GM21619 (cell line): ENCODE results near the gene MIS18A.

ENCODE experiments used
- ATAC-seq: cut with Tn5 transposase; IDR thresholded peaks from one replicate; pipeline ENCODE4 v1.9.1; 2021; ENCODE audit not compliant: unreplicated experiment

MIS18A gene

GRCh38 chr21:32256873-32257620 lies 21.8 kb downstream of the MIS18A start:
- ATAC-seq, result no peak

GRCh38 chr21:32256251-32256650 lies 22.6 kb downstream of the MIS18A start:
- ATAC-seq, result no peak

- ATAC-seq, result no peak
Observed at GRCh38 chr21:32253215-32253641, 25.6 kb downstream of the MIS18A start.

GRCh38 chr21:32252136-32252535 lies 26.7 kb downstream of the MIS18A start:
- no peak for ATAC-seq

GRCh38 chr21:32249511-32250280 lies 29.2 kb downstream of the MIS18A start:
- no peak for ATAC-seq

- ATAC-seq, result no peak
Observed at GRCh38 chr21:32248571-32249461, 30.0 kb downstream of the MIS18A start.

GRCh38 chr21:32246571-32247140 lies 32.2 kb downstream of the MIS18A start:
- ATAC-seq, result no peak

GRCh38 chr21:32245971-32246370 lies 32.9 kb downstream of the MIS18A start:
- no peak for ATAC-seq

GRCh38 chr21:32240851-32241687 lies 37.8 kb downstream of the MIS18A start:
- no peak for ATAC-seq

GRCh38 chr21:32239551-32239950 lies 39.3 kb downstream of the MIS18A start:
- no peak for ATAC-seq

GRCh38 chr21:32238063-32238462 lies 40.8 kb downstream of the MIS18A start:
- ATAC-seq, result no peak

GRCh38 chr21:32237021-32237420 lies 41.8 kb downstream of the MIS18A start:
- ATAC-seq, result no peak

- no peak for ATAC-seq
Observed at GRCh38 chr21:32233722-32234301, 45.0 kb downstream of the MIS18A start.

GRCh38 chr21:32233055-32233546 lies 45.7 kb downstream of the MIS18A start:
- ATAC-seq, result no peak

GRCh38 chr21:32226444-32226843 lies 52.4 kb downstream of the MIS18A start:
- no peak for ATAC-seq
